ENCODE results near the gene PMPCA. TPM values are rescaled to one million over a fixed set of nuclear protein-coding genes. Genes with fewer than 3 reads are reported as not detected.

Gene PMPCA
- total and polyA plus RNA-seq, 2 of the 13 experiments (the other 11 are each of a cell fraction or from before 2014, with no cell fraction given), result 70.2 to 88.4 TPM

DNA sequence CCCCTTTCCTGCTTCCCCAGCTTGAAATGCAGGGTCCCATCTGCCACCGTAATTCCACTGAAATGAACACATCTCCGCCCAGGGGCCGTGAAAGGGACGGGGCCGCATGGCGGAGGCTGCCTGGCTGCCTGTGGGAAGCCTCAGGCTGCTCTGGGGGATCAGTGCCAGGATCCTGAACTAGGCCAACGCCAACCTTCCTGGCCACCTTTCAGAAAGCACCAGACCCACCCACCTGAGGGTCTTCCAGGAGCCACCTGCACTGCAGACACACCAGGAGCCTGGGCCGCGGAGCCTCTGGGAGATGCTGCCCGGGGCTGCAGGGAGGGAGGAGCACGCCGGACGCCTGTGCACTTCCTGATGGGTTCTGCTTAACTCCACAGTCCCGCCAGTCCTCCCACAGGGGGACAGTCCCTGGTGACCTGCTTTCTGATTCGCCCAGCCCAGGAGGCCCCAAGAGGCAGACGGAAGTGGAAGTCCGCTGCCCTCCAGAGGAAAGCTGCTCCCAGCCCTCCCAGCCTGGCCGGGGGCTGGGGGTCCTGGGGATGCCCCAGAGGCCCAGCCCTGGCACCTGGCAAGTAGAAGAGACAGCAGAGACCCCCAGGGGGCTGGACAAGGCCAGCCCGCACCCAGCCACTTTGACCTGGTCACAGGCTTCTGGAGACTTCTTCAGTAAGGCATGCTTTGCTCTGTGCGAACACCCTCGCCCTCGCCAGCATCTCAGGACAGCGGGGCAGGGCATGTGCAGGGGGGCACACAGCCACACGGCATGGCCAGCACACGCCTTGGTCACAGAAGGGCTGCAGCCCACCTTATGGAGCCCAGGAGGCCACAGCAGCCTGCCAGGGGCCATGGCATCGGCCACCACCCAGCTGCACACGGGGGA, 36.9 kb upstream of the PMPCA start, which contains the start of gene CARD9 (continued):
- TF ChIP-seq, protein P1, sequence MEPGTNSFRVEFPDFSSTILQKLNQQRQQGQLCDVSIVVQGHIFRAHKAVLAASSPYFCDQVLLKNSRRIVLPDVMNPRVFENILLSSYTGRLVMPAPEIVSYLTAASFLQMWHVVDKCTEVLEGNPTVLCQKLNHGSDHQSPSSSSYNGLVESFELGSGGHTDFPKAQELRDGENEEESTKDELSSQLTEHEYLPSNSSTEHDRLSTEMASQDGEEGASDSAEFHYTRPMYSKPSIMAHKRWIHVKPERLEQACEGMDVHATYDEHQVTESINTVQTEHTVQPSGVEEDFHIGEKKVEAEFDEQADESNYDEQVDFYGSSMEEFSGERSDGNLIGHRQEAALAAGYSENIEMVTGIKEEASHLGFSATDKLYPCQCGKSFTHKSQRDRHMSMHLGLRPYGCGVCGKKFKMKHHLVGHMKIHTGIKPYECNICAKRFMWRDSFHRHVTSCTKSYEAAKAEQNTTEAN (CRISPR knock-in tag; conservative IDR thresholded peaks at IDR 0.05), result no peak
- TF ChIP-seq, protein P2, sequence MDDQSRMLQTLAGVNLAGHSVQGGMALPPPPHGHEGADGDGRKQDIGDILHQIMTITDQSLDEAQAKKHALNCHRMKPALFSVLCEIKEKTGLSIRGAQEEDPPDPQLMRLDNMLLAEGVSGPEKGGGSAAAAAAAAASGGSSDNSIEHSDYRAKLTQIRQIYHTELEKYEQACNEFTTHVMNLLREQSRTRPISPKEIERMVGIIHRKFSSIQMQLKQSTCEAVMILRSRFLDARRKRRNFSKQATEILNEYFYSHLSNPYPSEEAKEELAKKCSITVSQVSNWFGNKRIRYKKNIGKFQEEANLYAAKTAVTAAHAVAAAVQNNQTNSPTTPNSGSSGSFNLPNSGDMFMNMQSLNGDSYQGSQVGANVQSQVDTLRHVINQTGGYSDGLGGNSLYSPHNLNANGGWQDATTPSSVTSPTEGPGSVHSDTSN (CRISPR knock-in tag; IDR thresholded peaks at IDR 0.05; ENCODE audit: borderline replicate concordance), result no peak
- TF ChIP-seq, protein P3, sequence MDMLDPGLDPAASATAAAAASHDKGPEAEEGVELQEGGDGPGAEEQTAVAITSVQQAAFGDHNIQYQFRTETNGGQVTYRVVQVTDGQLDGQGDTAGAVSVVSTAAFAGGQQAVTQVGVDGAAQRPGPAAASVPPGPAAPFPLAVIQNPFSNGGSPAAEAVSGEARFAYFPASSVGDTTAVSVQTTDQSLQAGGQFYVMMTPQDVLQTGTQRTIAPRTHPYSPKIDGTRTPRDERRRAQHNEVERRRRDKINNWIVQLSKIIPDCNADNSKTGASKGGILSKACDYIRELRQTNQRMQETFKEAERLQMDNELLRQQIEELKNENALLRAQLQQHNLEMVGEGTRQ (IDR thresholded peaks at IDR 0.05; ENCODE audit: low read depth, low read length), result no peak
- TF ChIP-seq, protein P3 (CRISPR knock-in tag; IDR thresholded peaks at IDR 0.05; ENCODE audit: borderline replicate concordance), result no peak
- TF ChIP-seq ZNF354B (CRISPR knock-in tag; IDR thresholded peaks at IDR 0.05) (no peak), CEBPG (CRISPR knock-in tag; IDR thresholded peaks at IDR 0.05) (no peak), SUZ12 (IDR thresholded peaks at IDR 0.05; ENCODE audit: low read depth, low read length) (no peak), RBM39 (IDR thresholded peaks at IDR 0.05; ENCODE audit: low read depth, low read length, poor library complexity, severe bottlenecking) (no peak), SCMH1 (CRISPR knock-in tag; IDR thresholded peaks at IDR 0.05; ENCODE audit: borderline replicate concordance) (no peak), ZNF337 (CRISPR knock-in tag; IDR thresholded peaks at IDR 0.05; ENCODE audit: borderline replicate concordance, low read depth) (no peak), TCF12 (IDR thresholded peaks at IDR 0.05) (no peak), TCF12 (CRISPR knock-in tag; IDR thresholded peaks at IDR 0.05) (no peak), PTBP1 (IDR thresholded peaks at IDR 0.05; ENCODE audit: low read depth, low read length, poor library complexity, severe bottlenecking) (no peak), FOXK1 (CRISPR knock-in tag; IDR thresholded peaks at IDR 0.05; ENCODE audit: borderline replicate concordance, low read depth) (no peak)
- TF ChIP-seq, protein P4, sequence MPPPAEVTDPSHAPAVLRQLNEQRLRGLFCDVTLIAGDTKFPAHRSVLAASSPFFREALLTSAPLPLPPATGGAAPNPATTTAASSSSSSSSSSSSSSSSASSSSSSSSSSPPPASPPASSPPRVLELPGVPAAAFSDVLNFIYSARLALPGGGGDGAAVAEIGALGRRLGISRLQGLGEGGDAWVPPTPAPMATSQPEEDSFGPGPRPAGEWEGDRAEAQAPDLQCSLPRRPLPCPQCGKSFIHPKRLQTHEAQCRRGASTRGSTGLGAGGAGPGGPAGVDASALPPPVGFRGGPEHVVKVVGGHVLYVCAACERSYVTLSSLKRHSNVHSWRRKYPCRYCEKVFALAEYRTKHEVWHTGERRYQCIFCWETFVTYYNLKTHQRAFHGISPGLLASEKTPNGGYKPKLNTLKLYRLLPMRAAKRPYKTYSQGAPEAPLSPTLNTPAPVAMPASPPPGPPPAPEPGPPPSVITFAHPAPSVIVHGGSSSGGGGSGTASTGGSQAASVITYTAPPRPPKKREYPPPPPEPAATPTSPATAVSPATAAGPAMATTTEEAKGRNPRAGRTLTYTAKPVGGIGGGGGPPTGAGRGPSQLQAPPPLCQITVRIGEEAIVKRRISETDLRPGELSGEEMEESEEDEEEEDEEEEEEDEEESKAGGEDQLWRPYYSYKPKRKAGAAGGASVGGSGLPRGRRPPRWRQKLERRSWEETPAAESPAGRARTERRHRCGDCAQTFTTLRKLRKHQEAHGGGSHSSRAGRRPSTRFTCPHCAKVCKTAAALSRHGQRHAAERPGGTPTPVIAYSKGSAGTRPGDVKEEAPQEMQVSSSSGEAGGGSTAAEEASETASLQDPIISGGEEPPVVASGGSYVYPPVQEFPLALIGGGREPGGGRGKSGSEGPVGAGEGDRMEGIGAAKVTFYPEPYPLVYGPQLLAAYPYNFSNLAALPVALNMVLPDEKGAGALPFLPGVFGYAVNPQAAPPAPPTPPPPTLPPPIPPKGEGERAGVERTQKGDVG (CRISPR knock-in tag; IDR thresholded peaks at IDR 0.05; ENCODE audit: borderline replicate concordance), result no peak
- TF ChIP-seq, protein P5, sequence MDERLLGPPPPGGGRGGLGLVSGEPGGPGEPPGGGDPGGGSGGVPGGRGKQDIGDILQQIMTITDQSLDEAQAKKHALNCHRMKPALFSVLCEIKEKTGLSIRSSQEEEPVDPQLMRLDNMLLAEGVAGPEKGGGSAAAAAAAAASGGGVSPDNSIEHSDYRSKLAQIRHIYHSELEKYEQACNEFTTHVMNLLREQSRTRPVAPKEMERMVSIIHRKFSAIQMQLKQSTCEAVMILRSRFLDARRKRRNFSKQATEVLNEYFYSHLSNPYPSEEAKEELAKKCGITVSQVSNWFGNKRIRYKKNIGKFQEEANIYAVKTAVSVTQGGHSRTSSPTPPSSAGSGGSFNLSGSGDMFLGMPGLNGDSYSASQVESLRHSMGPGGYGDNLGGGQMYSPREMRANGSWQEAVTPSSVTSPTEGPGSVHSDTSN (CRISPR knock-in tag; IDR thresholded peaks at IDR 0.05), result no peak
- TF ChIP-seq, protein P6, sequence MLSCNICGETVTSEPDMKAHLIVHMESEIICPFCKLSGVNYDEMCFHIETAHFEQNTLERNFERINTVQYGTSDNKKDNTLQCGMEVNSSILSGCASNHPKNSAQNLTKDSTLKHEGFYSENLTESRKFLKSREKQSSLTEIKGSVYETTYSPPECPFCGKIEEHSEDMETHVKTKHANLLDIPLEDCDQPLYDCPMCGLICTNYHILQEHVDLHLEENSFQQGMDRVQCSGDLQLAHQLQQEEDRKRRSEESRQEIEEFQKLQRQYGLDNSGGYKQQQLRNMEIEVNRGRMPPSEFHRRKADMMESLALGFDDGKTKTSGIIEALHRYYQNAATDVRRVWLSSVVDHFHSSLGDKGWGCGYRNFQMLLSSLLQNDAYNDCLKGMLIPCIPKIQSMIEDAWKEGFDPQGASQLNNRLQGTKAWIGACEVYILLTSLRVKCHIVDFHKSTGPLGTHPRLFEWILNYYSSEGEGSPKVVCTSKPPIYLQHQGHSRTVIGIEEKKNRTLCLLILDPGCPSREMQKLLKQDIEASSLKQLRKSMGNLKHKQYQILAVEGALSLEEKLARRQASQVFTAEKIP (CRISPR knock-in tag; IDR thresholded peaks at IDR 0.05; ENCODE audit: borderline replicate concordance), result no peak

Data from HepG2 (cell line).